ENCODE measurements around the gene HNRNPA3.

DNA sequence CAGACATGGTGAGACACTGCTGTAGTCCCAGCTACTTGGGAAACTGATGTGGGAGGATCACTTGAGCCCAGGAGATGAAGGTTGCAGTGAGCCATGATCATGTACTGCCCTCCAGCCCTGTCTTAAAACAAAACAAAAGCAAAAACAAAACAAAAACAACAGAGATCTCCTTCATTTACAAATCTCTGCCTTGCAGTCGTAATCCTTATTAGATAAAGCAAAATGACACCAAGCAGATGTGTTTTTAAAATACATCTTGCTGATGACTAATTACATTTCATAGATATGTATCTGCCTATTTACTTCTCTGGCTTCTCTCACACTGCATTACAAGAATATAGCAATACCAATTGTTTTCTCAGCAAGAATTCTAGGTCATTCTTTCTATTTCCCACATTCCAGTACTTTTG is 29.1 kb downstream of the HNRNPA3 start:
- TF ChIP-seq CTCF (IDR thresholded peaks at IDR 0.05 in 2 of 3, conservative IDR thresholded peaks at IDR 0.05 in 1 of 3; ENCODE audit: borderline replicate concordance in 1 of 3, insufficient read depth in 1 of 3, low read depth in 2 of 3, low read length in 2 of 3), result no peak
- TF ChIP-seq POLR2A (IDR thresholded peaks at IDR 0.05; ENCODE audit: borderline replicate concordance, extremely low read depth, insufficient read depth, insufficient read length), result no peak
- TF ChIP-seq REST (IDR thresholded peaks at IDR 0.05; ENCODE audit: low read depth), result no peak
- TF ChIP-seq POLR2AphosphoS5 (IDR thresholded peaks at IDR 0.05; ENCODE audit: low read depth, low read length), result no peak
